CD4-positive, alpha-beta memory T cell (primary cell): ENCODE data around the gene C16orf89. TPM values are rescaled to one million over a fixed set of nuclear protein-coding genes. Genes with fewer than 3 reads are reported as not detected.

ENCODE experiments used
- CTCF ChIA-PET: fragments of 350-600 bp; sonication (Branson Sonifier 250); formaldehyde crosslinking; loops from one replicate; lab custom pipeline; 2021; ENCODE audit warnings: inconsistent platforms; ENCODE audit not compliant: partially characterized antibody; lab: Charles Lee
- POLR2A ChIA-PET: fragments of 350-600 bp; sonication (Branson Sonifier 250); formaldehyde crosslinking; loops from one replicate; lab custom pipeline; 2021; ENCODE audit not compliant: partially characterized antibody; lab: Charles Lee
- DNase-seq, 5 donors: peaks; one replicate each; pipeline versions ENCODE4 v3.0.0 to v3.0.0-alpha.2; 2020 to 2022; ENCODE audit warnings: mixed read lengths in 1 of 5
- H3K27ac ChIP-seq: one replicate; pipeline ENCODE4 v1.7.0; 2013; ENCODE audit warnings: low read depth, low read length
- H3K27me3 ChIP-seq: 2 replicates; pipeline ENCODE4 v1.7.0; 2013; ENCODE audit warnings: mild to moderate bottlenecking, low read length, moderate library complexity; ENCODE audit not compliant: insufficient read depth
- H3K36me3 ChIP-seq: 2 replicates; pipeline ENCODE4 v1.7.0; 2013; ENCODE audit warnings: mild to moderate bottlenecking, low read length, moderate library complexity; ENCODE audit not compliant: insufficient read depth
- H3K4me1 ChIP-seq: 2 replicates; pipeline ENCODE4 v1.7.0; 2013; ENCODE audit warnings: mild to moderate bottlenecking, low read length, moderate library complexity; ENCODE audit not compliant: insufficient read depth
- H3K4me3 ChIP-seq, 2 donors: one replicate each; pipeline ENCODE4 v1.7.0; 2013; ENCODE audit warnings: low read length in 2 of 2, mild to moderate bottlenecking in 1 of 2
- H3K9me3 ChIP-seq, 2 donors: one replicate each; pipeline ENCODE4 v1.7.0; 2013; ENCODE audit warnings: low read length in 2 of 2, control low read depth in 1 of 2; ENCODE audit not compliant: control insufficient read depth in 1 of 2
- H3K27ac Mint-ChIP-seq, 7 donors: one replicate each; pipeline ENCODE4 v1.8.0; 2020 to 2021; ENCODE audit warnings: mixed read lengths in 7 of 7, mild to moderate bottlenecking in 6 of 7, inconsistent platforms in 3 of 7, moderate library complexity in 3 of 7
- H3K27me3 Mint-ChIP-seq, 2 donors: one replicate each; pipeline ENCODE4 v1.8.0; 2020 to 2021; ENCODE audit warnings: mixed read lengths in 2 of 2
- H3K36me3 Mint-ChIP-seq, 2 donors: one replicate each; pipeline ENCODE4 v1.8.0; 2020 to 2021; ENCODE audit warnings: mixed read lengths in 2 of 2, inconsistent platforms in 1 of 2, mild to moderate bottlenecking in 1 of 2
- H3K4me1 Mint-ChIP-seq, 4 donors: one replicate each; pipeline ENCODE4 v1.8.0; 2020 to 2021; ENCODE audit warnings: mixed read lengths in 4 of 4, mild to moderate bottlenecking in 1 of 4
- H3K4me3 Mint-ChIP-seq, 8 donors: one replicate each; pipeline ENCODE4 v1.8.0; 2020 to 2021; ENCODE audit warnings: mixed read lengths in 8 of 8, mild to moderate bottlenecking in 7 of 8, moderate library complexity in 6 of 8, inconsistent platforms in 3 of 8
- H3K9me3 Mint-ChIP-seq, 8 donors: one replicate each; pipeline ENCODE4 v1.8.0; 2020 to 2021; ENCODE audit warnings: mixed read lengths in 8 of 8, mild to moderate bottlenecking in 5 of 8, inconsistent platforms in 3 of 8, moderate library complexity in 1 of 8
- intact Hi-C: fragments of 100-400 bp; cut with micrococcal nuclease; formaldehyde crosslinking; loops from one replicate; pipeline ENCODE4 v1.15.1; 2023
- polyA plus RNA-seq, 2 donors: library from polyadenylated mRNA; unstranded; fragments of 300-500 nt; fragmentation: Illumina TruSeq; gene quantifications; one replicate each; pipeline ENCODE4 v1.2.3, GENCODE V29; 2021
- total RNA-seq, 2 experiments: library from RNA; stranded (reverse); gene quantifications; one replicate each; pipeline ENCODE4 v1.2.3, GENCODE V29; 2021

C16orf89 gene
- total and polyA plus RNA-seq, 4 experiments from 2014 or later = not detected

DNA sequence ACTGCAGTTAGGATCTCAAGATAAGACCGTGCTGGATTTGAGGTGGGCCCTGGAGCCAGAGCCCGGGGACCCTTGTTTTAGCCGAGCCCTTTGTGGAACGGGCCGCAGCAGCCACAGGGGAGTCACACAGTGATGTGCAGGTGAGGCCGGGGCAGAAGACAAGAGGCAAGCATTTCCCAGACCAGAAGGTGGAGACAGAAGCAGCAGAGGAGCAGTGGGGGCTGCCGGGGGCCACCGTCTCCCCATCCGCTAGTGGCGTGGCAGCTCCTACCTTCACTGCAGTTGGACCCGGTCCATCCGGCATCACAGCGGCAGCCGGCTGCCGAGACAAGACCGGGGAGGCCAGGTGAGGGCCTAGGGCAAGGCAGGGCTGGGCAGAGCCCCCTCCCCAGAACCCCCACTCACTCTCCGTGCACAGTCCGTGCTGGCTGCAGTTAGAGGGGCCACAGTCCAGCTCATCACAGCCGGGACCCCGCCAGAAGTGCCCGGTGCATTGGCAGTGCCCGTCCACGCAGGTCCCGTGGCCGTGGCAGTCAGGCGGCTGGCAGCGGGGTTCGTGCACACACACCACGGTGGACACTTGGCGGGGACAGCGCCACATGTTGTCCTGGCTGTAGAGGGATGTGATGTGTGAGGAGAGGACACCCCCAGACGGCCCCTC is 38.1 kb downstream of the C16orf89 start:
- H3K27ac ChIP-seq = no peak overlapping the region
- H3K4me1 ChIP-seq = peaks cover 3% of the 10 kb centered on the region
- POLR2A ChIA-PET = no interaction called here
- CTCF ChIA-PET = no interaction called here
- Mint-ChIP-seq H3K36me3 (peaks cover 8 to 22% of the 10 kb centered on the region in 2 donors), H3K4me3 (no peak overlapping the region), H3K27ac (no peak overlapping the region), H3K27me3 (no peaks in the 10 kb centered on the region), H3K4me1 (peaks cover 2 to 10% (median 4%) of the 10 kb centered on the region in 4 donors), H3K9me3 (no peaks in the 10 kb centered on the region)
- H3K4me3 ChIP-seq = no peak overlapping the region
- H3K9me3 ChIP-seq = no peaks in the 10 kb centered on the region
- H3K27me3 ChIP-seq = no peaks in the 10 kb centered on the region
- intact Hi-C loops = no loop called here
- no peak for DNase-seq
- H3K36me3 ChIP-seq = peaks cover 10% of the 10 kb centered on the region

DNA sequence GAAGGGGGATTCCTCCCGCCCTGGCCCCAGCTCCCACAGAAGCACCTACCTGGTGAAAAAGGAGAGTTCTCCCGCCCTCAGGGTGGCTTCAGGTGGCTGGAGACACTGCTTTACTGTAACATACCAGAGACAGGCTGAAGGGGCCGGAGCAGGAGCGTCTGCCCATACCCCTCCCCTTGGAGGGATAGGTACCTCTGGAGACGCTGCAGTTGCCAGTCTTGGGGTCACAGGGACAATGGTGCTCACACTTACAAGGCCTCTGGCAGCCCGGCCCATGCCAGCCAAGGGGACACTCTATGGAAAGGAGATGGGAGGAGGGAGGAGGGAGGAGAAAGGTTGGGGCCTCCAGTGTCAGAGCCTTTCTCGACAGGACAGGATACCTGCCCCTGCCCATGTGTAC is 38.7 kb downstream of the C16orf89 start:
- CTCF ChIA-PET = no interaction called here
- H3K4me3 Mint-ChIP-seq = no peak overlapping the region
- no peaks in the 10 kb centered on the region for H3K27me3 Mint-ChIP-seq
- H3K36me3 Mint-ChIP-seq = peaks cover 8 to 21% of the 10 kb centered on the region in 2 donors
- intact Hi-C loops = no loop called here
- no peaks in the 10 kb centered on the region for H3K9me3 ChIP-seq
- DNase-seq = no peak
- no peak overlapping the region for H3K4me3 ChIP-seq
- no peak overlapping the region for H3K27ac ChIP-seq
- H3K27me3 ChIP-seq = no peaks in the 10 kb centered on the region
- POLR2A ChIA-PET = no interaction called here
- no peak overlapping the region for H3K27ac Mint-ChIP-seq
- H3K4me1 Mint-ChIP-seq = peaks cover 0 to 7% (median 2%) of the 10 kb centered on the region in 4 donors
- H3K4me1 ChIP-seq = no peaks in the 10 kb centered on the region
- H3K9me3 Mint-ChIP-seq = no peaks in the 10 kb centered on the region
- H3K36me3 ChIP-seq = peaks cover 10% of the 10 kb centered on the region

DNA sequence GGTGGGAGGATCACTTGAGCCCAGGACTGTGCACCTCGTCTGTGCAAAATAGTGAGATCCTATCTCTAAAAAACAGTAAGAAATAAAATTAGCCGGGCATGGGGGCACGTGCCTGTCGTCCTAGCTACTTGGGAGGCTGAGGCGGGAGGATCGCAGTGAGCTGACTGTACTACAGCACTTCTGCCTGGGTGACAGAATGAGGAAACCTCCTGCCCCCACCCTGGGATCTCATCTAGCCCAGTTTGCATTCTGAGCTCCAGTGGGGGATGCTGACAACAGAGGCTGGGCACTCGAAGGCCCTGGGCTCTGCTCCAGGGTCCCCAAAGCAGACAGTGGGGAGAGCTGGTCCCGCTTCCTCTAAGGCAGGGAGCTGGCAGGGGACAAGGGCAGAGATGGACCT is 39.1 kb downstream of the C16orf89 start:
- H3K4me3 ChIP-seq = no peak overlapping the region
- peaks cover 0 to 1% (median 0%) of the 10 kb centered on the region in 8 donors for H3K9me3 Mint-ChIP-seq
- no peaks in the 10 kb centered on the region for H3K27me3 ChIP-seq
- CTCF ChIA-PET = interaction anchor here (1.3 kb wide), 1 partner anchor 71 kb away, joined by 4 read pairs; no protein-coding TSS in a partner anchor
- H3K4me1 ChIP-seq = no peaks in the 10 kb centered on the region
- DNase-seq = no peak
- intact Hi-C loops = no loop called here
- peaks cover 0 to 3% (median 0%) of the 10 kb centered on the region in 4 donors for H3K4me1 Mint-ChIP-seq
- no peak overlapping the region for H3K4me3 Mint-ChIP-seq
- H3K27ac ChIP-seq = no peak overlapping the region
- peaks cover 8 to 21% of the 10 kb centered on the region in 2 donors for H3K36me3 Mint-ChIP-seq
- no peak overlapping the region for H3K27ac Mint-ChIP-seq
- peaks cover 10% of the 10 kb centered on the region for H3K36me3 ChIP-seq
- H3K9me3 ChIP-seq = no peaks in the 10 kb centered on the region
- POLR2A ChIA-PET = no interaction called here
- peaks cover 0 to under 1% of the 10 kb centered on the region in 2 donors for H3K27me3 Mint-ChIP-seq

DNA sequence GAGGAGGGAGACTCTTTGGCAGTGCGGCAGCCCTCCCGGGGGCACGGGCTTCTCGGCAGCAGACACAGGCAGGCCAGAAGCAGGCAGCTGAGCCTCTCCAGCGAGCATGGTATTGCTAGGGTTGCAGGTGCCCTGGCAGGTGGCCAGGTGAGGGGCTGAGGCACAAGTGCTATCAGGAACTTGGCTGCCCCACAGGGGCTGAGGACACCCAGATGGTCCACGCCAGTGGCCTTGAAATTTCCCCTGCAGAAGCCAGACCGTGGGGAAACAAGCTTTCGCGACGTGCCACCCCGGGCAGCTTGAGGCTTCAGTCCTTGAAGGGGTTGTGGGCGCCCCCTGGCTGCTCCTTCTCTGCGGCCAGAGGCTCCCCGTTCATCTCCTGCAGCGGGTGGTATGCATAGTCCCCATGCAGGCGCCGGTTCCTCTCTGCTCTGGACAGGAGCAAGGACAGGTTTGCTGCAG is 40.6 kb downstream of the C16orf89 start:
- no peaks in the 10 kb centered on the region for H3K4me1 Mint-ChIP-seq
- ChIA-PET POLR2A (no interaction called here), CTCF (interaction anchor here (1.3 kb wide), 1 partner anchor 69 kb away, joined by 4 read pairs; no protein-coding TSS in a partner anchor)
- DNase-seq = no peak
- peaks cover 8 to 19% of the 10 kb centered on the region in 2 donors for H3K36me3 Mint-ChIP-seq
- H3K27ac Mint-ChIP-seq = no peak overlapping the region
- H3K4me1 ChIP-seq = no peaks in the 10 kb centered on the region
- H3K9me3 Mint-ChIP-seq = peaks cover 0 to 1% (median 0%) of the 10 kb centered on the region in 8 donors
- no peak overlapping the region for H3K27ac ChIP-seq
- no peaks in the 10 kb centered on the region for H3K9me3 ChIP-seq
- H3K4me3 Mint-ChIP-seq = no peak overlapping the region
- intact Hi-C loops = no loop called here
- no peaks in the 10 kb centered on the region for H3K27me3 ChIP-seq
- no peak overlapping the region for H3K4me3 ChIP-seq
- peaks cover 10% of the 10 kb centered on the region for H3K36me3 ChIP-seq
- H3K27me3 Mint-ChIP-seq = peaks cover 0 to 1% of the 10 kb centered on the region in 2 donors

DNA sequence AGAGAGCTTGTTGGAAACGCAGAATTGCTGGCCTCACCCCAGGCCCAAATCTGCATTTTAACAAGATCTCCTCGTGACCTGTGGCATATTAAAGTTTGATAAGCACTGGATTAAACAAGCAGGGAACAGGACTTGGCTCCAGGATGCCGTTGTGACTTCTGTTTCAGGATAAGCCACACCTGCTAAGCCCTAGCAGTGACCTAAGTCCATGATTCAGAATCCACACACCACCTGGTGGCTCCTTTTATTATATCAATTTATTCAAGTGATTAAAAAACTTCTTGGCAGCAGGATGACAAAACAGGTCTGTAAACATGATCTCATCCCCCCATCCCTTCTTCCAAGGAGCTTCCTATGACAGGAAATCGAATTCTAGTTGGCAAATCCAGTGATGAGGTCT is 41.1 kb downstream of the C16orf89 start:
- Histone ChIP-seq H3K27me3 (no peaks in the 10 kb centered on the region), H3K9me3 (no peaks in the 10 kb centered on the region), H3K27ac (no peak overlapping the region), H3K4me1 (no peaks in the 10 kb centered on the region), H3K36me3 (peaks cover 6% of the 10 kb centered on the region), H3K4me3 (no peak overlapping the region)
- H3K4me3 Mint-ChIP-seq = no peak overlapping the region
- no peak overlapping the region for H3K27ac Mint-ChIP-seq
- intact Hi-C loops = no loop called here
- POLR2A ChIA-PET = interaction anchor here (1.0 kb wide), 1 partner anchor 10 kb away, joined by 3 read pairs; no protein-coding TSS in a partner anchor
- peaks cover 8 to 19% of the 10 kb centered on the region in 2 donors for H3K36me3 Mint-ChIP-seq
- peaks cover 0 to 1% (median 0%) of the 10 kb centered on the region in 8 donors for H3K9me3 Mint-ChIP-seq
- peaks cover 0 to 1% of the 10 kb centered on the region in 2 donors for H3K27me3 Mint-ChIP-seq
- CTCF ChIA-PET = no interaction called here
- DNase-seq = no peak
- H3K4me1 Mint-ChIP-seq = no peaks in the 10 kb centered on the region

- ChIA-PET CTCF (no interaction called here), POLR2A (no interaction called here)
- Mint-ChIP-seq H3K4me1 (no peaks in the 10 kb centered on the region), H3K36me3 (peaks cover 2 to 7% of the 10 kb centered on the region in 2 donors), H3K27ac (no peak overlapping the region), H3K9me3 (peaks cover 0 to 1% (median 0%) of the 10 kb centered on the region in 8 donors), H3K27me3 (peaks cover 0 to 1% of the 10 kb centered on the region in 2 donors), H3K4me3 (no peak overlapping the region)
- Histone ChIP-seq H3K36me3 (no peaks in the 10 kb centered on the region), H3K4me3 (no peak overlapping the region), H3K27me3 (no peaks in the 10 kb centered on the region), H3K4me1 (no peaks in the 10 kb centered on the region), H3K9me3 (no peaks in the 10 kb centered on the region), H3K27ac (no peak overlapping the region)
- no peak for DNase-seq
- intact Hi-C loops = no loop called here
Measured at GRCh38 chr16:5022521-5022920, 43.2 kb downstream of the C16orf89 start.

GRCh38 chr16:5020551-5020950 is 45.2 kb downstream of the C16orf89 start:
- peaks cover 1 to 3% of the 10 kb centered on the region in 2 donors for H3K27me3 Mint-ChIP-seq
- no peak overlapping the region for H3K4me3 Mint-ChIP-seq
- Histone ChIP-seq H3K27ac (no peak overlapping the region), H3K9me3 (no peaks in the 10 kb centered on the region), H3K27me3 (no peaks in the 10 kb centered on the region), H3K36me3 (no peaks in the 10 kb centered on the region), H3K4me3 (no peak overlapping the region), H3K4me1 (no peaks in the 10 kb centered on the region)
- ChIA-PET CTCF (no interaction called here), POLR2A (no interaction called here)
- peaks cover 0 to 3% of the 10 kb centered on the region in 2 donors for H3K36me3 Mint-ChIP-seq
- H3K27ac Mint-ChIP-seq = no peak overlapping the region
- no peaks in the 10 kb centered on the region for H3K4me1 Mint-ChIP-seq
- peaks cover 0 to 1% (median 0%) of the 10 kb centered on the region in 8 donors for H3K9me3 Mint-ChIP-seq
- intact Hi-C loops = no loop called here
- no peak for DNase-seq
